HG03432 (cell line): ENCODE measurements around the gene PCDHGA11.
"Not testable (repeated sequence)": the region's sequence is repeated elsewhere in the genome, so short reads cannot be mapped to it uniquely, and the experiment has no call there.

Source experiments
- ATAC-seq: cut with Tn5 transposase; IDR thresholded peaks from one replicate; pipeline ENCODE4 v1.9.1; 2021; ENCODE audit warnings: mild to moderate bottlenecking, moderate library complexity; ENCODE audit not compliant: unreplicated experiment

PCDHGA11 gene

DNA sequence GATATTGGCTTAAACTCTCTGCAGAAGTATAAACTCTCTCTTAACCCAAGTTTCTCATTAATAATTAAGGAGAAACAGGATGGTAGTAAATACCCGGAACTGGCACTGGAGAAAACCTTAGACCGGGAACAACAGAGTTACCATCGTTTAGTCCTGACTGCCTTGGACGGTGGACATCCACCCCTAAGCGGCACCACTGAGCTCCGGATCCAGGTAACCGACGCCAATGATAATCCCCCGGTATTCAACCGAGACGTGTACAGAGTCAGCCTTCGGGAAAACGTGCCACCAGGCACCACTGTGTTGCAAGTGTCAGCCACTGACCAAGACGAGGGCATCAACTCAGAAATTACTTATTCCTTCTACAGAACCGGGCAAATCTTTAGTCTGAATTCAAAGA is 22.2 kb upstream of the PCDHGA11 start:
- no peak for ATAC-seq

DNA sequence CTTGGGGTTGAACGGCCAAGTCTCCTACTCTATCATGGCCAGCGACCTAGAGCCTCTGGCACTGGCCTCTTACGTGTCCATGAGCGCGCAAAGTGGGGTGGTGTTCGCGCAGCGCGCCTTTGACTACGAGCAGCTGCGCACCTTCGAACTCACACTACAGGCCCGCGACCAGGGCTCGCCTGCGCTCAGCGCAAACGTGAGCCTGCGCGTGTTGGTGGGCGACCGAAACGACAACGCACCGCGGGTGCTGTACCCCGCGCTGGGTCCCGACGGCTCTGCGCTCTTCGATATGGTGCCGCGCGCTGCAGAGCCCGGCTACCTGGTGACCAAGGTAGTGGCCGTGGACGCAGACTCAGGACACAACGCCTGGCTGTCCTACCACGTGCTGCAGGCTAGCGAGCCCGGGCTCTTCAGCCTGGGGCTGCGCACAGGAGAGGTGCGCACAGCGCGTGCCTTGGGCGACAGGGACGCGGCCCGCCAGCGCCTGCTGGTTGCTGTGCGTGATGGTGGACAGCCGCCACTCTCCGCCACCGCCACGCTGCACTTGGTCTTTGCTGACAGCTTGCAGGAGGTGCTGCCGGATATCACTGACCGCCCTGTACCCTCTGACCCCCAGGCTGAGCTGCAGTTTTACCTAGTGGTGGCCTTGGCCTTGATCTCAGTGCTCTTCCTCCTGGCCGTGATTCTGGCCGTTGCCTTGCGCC is 21.1 kb upstream of the PCDHGA11 start:
- no peak for ATAC-seq

DNA sequence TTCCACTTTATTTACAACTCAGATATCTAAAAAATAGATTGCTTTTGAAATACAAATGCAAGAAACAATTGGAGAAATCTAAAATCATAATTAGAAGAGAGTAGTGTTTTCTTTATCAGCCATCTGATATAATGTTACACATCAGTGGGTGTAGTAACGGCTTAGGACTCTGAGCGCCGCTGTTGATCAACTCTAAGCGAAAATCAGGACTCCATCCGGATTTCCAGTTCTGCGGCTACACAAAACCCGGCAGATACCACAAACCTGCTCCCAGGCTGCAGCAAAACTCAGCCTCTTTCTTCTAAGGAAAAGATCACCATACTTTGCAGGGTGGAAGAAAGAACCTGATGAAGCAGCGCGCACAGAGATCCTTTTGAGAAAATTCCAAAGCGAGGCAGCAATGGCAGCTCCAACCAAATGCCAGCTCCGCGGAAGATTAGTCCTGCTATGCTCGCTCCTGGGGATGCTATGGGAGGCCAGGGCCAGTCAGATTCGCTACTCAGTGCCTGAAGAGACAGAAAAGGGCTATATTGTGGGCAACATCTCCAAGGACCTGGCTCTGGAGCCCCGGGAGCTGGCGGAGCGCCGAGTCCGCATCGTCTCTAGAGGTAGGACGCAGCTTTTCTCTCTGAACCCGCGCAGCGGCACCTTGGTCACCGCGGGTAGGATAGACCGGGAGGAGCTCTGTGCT is 18.2 kb upstream of the PCDHGA11 start, which contains the start of gene PCDHGA9:
TSS of gene PCDHGA9 (plus strand) at position 226 of the 691 bp plus-strand sequence. CDS start at position 401, 175 bp downstream.
- peak; percentile 43 for ATAC-seq

DNA sequence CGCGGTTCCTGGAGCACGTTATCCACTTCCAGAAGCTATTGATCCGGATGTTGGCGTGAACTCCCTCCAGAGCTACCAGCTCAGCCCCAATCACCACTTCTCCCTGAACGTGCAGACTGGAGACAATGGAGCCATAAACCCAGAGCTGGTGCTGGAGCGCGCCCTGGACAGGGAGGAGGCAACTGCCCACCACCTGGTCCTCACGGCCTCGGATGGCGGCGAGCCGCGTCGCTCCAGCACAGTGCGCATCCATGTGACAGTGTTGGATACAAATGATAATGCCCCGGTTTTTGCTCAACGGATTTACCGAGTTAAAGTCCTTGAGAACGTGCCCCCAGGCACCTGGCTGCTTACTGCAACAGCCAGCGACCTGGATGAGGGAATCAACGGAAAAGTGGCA is 17.5 kb upstream of the PCDHGA11 start:
- no peak for ATAC-seq

DNA sequence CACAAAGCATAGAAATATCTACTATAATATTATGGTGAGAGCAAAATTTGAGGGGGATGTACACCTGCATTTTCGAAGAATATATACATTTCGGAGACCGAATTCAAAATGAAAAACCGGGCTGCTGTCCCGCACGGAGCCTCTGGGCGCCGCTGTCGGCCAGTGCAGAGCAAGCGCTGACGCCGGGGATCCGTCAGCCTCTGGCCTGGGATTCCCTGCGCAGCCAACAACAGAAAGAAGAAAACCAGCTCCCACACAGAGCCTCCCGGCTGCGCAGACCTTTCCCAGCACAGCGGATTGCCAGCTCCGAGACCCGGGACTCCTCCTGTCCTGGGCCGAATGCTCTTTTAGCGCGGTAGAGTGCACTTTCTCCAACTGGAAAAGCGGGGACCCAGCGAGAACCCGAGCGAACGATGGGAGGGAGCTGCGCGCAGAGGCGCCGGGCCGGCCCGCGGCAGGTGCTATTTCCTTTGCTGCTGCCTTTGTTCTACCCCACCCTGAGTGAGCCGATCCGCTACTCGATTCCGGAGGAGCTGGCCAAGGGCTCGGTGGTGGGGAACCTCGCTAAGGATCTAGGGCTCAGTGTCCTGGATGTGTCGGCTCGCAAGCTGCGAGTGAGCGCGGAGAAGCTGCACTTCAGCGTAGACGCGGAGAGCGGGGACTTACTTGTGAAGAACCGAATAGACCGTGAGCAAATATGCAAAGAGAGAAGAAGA is 12.9 kb upstream of the PCDHGA11 start, which contains the start of gene PCDHGB6:
TSS of gene PCDHGB6 (plus strand) at position 232 of the 716 bp plus-strand sequence. CDS start at position 414, 182 bp downstream.
- peak; percentile 81 for ATAC-seq

DNA sequence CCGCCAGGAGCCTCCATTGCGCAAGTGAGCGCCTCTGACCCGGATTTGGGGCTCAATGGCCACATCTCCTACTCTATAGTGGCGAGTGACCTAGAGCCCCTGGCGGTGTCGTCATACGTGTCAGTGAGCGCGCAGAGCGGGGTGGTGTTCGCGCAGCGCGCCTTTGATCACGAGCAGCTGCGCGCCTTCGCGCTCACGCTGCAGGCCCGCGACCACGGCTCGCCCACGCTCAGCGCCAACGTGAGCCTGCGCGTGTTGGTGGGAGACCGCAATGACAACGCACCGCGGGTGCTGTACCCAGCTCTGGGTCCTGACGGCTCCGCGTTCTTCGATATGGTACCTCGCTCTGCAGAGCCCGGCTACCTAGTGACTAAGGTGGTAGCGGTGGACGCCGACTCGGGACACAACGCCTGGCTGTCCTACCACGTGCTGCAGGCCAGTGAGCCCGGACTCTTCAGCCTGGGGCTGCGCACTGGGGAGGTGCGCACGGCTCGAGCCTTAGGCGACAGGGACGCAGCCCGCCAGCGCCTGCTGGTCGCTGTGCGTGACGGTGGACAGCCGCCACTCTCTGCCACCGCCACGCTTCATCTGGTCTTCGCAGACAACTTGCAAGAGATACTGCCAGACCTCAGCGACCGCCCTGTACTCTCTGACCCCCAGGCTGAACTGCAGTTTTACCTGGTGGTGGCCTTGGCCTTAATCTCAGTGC is 11.1 kb upstream of the PCDHGA11 start:
- no peak for ATAC-seq

DNA sequence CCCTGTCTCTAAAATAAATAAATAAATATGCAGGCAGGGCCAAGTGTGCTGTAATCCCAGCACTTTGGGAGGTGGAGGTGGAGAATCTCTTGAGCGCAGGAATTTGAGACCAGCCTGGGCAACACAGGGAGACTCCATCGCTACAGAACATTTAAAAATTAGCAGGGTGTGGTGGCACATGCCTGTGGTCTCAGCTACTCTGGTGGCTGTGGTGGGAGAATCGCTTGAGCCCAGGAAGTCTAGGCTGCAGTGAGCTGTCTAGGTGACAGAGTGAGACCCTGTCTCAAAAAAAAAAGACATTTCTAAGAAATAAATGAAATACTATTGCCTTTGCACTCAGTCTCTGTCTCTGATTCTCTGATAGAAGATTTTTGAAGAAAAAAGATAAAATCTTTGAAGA is 9.3 kb upstream of the PCDHGA11 start:
- no peak for ATAC-seq

DNA sequence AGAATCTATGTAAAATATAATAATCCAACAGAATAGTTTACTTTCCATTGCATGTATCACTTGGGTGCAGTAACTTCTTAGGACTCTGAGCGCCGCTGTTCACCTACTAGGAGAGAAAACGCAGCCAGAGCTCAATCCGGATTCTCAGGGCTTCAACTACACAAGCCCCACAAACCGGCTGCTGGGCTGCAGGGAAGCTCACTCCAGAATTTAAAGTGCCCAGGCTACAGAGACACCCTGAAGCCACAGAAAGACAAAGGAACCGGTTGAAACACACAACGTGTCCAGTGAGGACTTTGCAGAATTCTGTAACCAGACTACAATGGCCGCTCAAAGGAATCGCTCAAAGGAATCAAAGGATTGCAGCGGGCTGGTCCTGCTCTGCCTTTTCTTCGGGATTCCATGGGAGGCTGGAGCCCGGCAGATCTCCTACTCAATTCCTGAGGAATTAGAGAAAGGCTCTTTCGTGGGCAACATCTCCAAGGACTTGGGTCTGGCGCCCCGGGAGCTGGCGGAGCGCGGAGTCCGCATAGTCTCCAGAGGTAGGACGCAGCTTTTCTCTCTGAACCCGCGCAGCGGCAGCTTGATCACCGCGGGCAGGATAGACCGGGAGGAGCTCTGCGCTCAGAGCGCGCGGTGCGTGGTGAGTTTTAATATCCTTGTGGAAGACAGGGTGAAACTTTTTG is 7.9 kb upstream of the PCDHGA11 start, which contains the start of gene PCDHGA10:
TSS of gene PCDHGA10 (plus strand) at position 134 of the 686 bp plus-strand sequence. CDS start at position 323, 189 bp downstream.
- ATAC-seq, result peak; percentile 72

DNA sequence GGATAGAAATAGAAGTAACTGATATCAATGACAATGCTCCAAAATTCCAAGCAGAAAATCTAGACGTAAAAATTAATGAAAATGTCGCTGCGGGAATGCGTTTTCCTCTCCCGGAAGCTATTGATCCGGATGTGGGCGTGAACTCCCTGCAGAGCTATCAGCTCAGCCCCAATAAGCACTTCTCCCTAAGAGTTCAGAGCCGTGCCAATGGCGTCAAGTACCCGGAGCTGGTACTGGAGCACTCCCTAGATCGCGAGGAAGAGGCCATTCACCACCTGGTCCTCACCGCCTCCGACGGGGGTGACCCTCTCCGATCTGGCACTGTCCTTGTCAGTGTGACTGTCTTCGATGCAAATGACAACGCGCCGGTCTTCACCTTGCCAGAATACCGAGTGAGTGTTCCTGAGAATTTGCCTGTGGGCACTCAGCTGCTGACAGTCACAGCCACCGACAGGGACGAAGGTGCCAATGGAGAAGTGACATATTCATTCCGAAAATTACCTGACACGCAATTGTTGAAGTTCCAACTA is 7.2 kb upstream of the PCDHGA11 start:
- no peak for ATAC-seq

DNA sequence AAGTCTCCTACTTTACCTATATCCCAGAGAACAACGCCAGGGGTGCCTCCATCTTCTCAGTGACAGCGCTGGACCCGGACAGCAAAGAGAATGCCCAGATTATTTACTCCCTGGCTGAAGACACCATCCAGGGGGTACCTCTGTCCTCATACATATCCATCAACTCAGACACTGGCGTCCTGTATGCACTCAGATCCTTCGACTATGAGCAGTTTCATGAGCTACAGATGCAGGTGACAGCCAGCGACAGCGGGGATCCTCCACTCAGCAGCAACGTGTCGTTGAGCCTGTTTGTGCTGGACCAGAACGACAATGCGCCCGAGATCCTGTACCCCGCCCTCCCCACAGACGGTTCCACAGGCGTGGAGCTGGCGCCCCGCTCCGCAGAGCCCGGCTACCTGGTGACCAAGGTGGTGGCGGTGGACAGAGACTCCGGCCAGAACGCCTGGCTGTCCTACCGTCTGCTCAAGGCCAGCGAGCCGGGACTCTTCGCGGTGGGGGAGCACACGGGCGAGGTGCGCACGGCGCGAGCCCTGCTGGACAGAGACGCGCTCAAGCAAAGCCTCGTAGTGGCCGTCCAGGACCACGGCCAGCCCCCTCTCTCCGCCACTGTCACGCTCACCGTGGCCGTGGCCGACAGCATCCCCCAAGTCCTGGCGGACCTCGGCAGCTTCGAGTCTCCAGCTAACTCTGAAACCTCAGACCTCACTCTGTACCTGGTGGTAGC is 6.1 kb upstream of the PCDHGA11 start:
- not testable (repeated sequence) for ATAC-seq

DNA sequence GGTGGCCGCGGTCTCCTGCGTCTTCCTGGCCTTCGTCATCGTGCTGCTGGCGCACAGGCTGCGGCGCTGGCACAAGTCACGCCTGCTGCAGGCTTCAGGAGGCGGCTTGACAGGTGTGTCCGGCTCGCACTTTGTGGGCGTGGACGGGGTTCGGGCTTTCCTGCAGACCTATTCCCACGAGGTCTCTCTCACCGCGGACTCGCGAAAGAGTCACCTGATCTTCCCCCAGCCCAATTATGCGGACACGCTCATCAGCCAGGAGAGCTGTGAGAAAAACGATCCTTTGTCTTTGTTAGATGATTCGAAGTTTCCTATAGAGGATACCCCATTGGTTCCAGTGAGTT is 5.6 kb upstream of the PCDHGA11 start:
- not testable (repeated sequence) for ATAC-seq

DNA sequence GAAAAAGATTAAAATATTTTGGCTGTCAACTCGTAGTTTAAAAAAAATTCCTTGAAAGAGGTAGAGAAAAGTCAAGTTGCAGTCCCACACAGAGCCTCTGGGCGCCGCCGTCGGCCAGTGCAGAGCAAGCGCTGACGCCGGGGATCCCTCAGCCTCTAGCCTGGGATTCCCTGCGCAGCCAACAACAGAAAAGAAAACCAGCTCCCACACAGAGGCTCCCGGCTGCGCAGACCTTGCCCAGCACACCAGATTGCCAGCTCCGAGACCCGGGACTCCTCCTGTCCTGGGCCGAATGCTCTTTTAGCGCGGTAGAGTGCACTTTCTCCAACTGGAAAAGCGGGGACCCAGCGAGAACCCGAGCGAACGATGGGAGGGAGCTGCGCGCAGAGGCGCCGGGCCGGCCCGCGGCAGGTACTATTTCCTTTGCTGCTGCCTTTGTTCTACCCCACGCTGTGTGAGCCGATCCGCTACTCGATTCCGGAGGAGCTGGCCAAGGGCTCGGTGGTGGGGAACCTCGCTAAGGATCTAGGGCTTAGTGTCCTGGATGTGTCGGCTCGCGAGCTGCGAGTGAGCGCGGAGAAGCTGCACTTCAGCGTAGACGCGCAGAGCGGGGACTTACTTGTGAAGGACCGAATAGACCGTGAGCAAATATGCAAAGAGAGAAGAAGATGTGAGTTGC is 3.2 kb upstream of the PCDHGA11 start, which contains the start of gene PCDHGB7:
TSS of gene PCDHGB7 (plus strand) at position 184 of the 679 bp plus-strand sequence. CDS start at position 367, 183 bp downstream.
- peak; percentile 71 for ATAC-seq

DNA sequence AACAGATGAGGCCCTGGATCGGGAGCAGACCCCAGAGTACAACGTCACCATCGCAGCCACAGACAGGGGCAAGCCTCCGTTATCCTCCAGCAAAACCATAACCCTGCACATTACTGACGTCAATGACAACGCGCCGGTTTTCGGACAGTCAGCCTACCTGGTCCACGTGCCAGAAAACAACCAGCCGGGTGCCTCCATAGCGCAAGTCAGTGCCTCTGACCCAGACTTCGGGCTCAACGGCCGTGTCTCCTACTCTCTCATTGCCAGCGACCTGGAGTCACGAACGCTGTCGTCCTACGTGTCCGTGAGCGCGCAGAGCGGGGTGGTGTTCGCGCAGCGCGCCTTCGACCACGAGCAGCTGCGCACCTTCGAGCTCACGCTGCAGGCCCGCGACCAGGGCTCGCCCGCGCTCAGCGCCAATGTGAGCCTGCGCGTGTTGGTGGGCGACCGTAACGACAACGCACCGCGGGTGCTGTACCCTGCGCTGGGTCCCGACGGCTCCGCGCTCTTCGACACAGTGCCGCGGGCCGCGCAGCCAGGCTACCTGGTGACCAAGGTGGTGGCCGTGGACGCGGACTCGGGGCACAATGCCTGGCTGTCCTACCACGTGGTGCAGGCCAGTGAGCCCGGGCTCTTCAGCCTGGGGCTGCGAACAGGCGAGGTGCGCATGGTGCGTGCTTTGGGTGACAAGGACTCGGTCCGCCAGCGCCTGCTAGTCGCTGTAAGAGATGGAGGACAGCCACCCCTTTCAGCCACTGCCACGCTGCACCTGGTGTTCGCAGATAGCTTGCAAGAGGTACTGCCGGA is 1.6 kb upstream of the PCDHGA11 start:
- ATAC-seq, result no peak

DNA sequence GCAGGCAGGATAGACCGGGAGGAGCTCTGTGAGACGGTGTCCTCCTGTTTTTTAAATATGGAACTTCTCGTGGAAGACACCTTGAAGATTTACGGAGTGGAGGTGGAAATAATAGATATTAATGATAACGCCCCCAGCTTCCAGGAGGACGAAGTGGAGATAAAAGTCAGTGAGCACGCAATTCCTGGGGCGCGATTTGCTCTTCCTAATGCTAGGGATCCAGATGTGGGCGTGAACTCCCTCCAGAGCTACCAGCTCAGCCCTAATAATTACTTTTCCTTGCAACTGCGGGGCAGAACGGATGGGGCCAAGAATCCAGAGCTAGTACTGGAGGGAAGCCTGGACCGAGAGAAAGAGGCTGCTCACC is 621 bp downstream of the PCDHGA11 start:
- no peak for ATAC-seq

DNA sequence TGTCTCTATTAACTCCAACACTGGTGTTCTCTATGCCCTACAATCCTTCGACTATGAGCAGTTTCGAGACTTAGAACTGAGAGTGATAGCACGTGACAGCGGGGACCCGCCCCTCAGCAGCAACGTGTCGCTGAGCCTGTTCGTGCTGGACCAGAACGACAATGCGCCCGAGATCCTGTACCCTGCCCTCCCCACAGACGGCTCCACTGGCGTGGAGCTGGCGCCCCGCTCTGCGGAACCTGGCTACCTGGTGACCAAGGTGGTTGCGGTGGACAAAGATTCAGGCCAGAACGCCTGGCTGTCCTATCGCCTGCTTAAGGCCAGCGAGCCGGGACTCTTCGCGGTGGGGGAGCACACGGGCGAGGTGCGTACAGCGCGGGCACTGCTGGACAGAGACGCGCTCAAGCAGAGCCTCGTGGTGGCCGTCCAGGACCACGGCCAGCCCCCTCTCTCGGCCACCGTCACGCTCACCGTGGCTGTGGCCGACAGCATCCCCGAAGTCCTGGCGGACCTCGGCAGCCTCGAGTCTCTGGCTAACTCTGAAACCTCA is 2.0 kb downstream of the PCDHGA11 start:
- no peak for ATAC-seq

DNA sequence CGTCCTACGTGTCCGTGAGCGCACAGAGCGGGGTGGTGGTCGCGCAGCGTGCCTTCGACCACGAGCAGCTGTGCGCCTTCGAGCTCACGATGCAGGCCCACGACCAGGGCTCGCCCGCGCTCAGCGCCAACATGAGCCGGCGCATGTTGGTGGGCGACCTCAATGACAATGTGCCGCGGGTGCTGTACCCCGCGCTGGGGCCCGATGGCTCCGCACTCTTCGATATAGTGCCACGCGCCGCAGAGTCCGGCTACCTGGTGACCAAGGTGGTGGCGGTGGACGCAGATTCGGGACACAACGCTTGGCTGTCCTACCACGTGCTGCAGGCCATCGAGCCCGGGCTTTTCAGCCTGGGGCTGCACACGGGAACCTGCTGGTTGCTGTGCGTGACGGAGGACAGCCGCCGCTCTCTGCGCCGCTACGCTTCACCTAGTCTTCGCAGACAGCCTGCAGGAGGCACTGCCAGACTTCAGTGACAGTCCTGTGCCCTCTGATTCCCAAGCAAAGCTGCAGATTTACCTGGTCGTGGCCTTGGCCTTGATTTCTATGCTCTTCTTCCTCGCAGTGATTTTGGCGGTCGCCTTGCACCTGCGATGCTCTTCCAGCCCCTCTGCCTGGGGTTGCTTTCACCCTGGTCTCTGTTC is 7.1 kb downstream of the PCDHGA11 start:
- no peak for ATAC-seq
